MM.1S (cell line): ENCODE data around the gene MARK3.

Experiments
- EZH2 ChIP-seq: fragments of 300-600 bp; sonication (generic); optimal IDR thresholded peaks from 2 replicates; pipeline ENCODE3; 2017; ENCODE audit warnings: low read depth, mild to moderate bottlenecking, antibody characterized with exemption, low read length, mixed read lengths
- EZH2phosphoT487 ChIP-seq: fragments of 300-600 bp; sonication (generic); IDR thresholded peaks from 2 replicates; pipeline ENCODE4 v1.6.1; 2018; ENCODE audit warnings: antibody characterized with exemption, low read length
- TF ChIP-seq, protein P1 (sequence below): fragments of 300-600 bp; sonication (generic); IDR thresholded peaks from 2 replicates; pipeline ENCODE4 v1.5.1; 2016; ENCODE audit warnings: antibody characterized with exemption, low read length, mixed read lengths

GRCh38 chr14:103372552-103373304 is 12.5 kb upstream of the MARK3 start:
- TF ChIP-seq, protein P1, sequence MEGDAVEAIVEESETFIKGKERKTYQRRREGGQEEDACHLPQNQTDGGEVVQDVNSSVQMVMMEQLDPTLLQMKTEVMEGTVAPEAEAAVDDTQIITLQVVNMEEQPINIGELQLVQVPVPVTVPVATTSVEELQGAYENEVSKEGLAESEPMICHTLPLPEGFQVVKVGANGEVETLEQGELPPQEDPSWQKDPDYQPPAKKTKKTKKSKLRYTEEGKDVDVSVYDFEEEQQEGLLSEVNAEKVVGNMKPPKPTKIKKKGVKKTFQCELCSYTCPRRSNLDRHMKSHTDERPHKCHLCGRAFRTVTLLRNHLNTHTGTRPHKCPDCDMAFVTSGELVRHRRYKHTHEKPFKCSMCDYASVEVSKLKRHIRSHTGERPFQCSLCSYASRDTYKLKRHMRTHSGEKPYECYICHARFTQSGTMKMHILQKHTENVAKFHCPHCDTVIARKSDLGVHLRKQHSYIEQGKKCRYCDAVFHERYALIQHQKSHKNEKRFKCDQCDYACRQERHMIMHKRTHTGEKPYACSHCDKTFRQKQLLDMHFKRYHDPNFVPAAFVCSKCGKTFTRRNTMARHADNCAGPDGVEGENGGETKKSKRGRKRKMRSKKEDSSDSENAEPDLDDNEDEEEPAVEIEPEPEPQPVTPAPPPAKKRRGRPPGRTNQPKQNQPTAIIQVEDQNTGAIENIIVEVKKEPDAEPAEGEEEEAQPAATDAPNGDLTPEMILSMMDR: no peak
- TF ChIP-seq EZH2 (no peak), EZH2phosphoT487 (no peak)
